K562 (cell line): ENCODE measurements around the gene SYK. TPM values are rescaled to one million over a fixed set of nuclear protein-coding genes. Genes with fewer than 3 reads are reported as not detected.

Experiments
- ATAC-seq: fragments of 200-7000 bp; cut with Tn5 transposase; 3 replicates; pipeline ENCODE4 v1.9.1; 2020; ENCODE audit warnings: moderate library complexity
- BruUV-seq: library from RNA; stranded (reverse); fragments of 400-500 nt; replicated peaks from 2 replicates; lab custom pipeline; 2021; lab: Mats Ljungman, UMichigan
- CTCF ChIA-PET: fragments of 300-600 bp; formaldehyde crosslinking; extraction: SDS; loops from one replicate; lab custom pipeline; 2021; ENCODE audit warnings: low intra/inter-chr PET ratio; lab: Yijun Ruan, JAX
- POLR2A ChIA-PET: fragments of 300-600, 350-650 bp; sonication (Branson Sonifier 250); formaldehyde crosslinking; extraction: SDS; loops from one replicate; lab custom pipeline; 2021; ENCODE audit warnings: antibody characterized with exemption, inconsistent platforms; lab: Yijun Ruan, JAX
- DNase-seq, 4 experiments: peaks; one replicate each; pipeline versions ENCODE4 v3.0.0 to v3.0.0-alpha.2; 2011 to 2018; ENCODE audit warnings: low spot score in 3 of 4, mixed read lengths in 3 of 4; ENCODE audit errors: extremely low read depth in 1 of 4
- FAIRE-seq: peaks from 2 replicates; lab custom pipeline; 2011; peaks lifted over from hg19 to GRCh38; lab: Jason Lieb, UNC
- H2AFZ ChIP-seq: 2 replicates; pipeline ENCODE4 v1.6.0; 2011; ENCODE audit warnings: low read depth, low read length, control low read depth, inconsistent platforms
- H3K27ac ChIP-seq: fragments of 200-600 bp; 3 replicates; pipeline ENCODE4 v1.8.0; 2011; ENCODE audit warnings: low read depth, mild to moderate bottlenecking, control low read depth, inconsistent platforms, low read length, moderate library complexity, mixed read lengths; ENCODE audit errors: extremely low read depth
- H3K27me3 ChIP-seq, 2 experiments: fragments of 300-600 bp in 1 of 2; 2 replicates in 1 of 2; 3 replicates in 1 of 2; pipeline versions ENCODE4 v1.6.0 to v1.8.0; 2011; ENCODE audit warnings: inconsistent platforms in 2 of 2, low read length in 2 of 2, mild to moderate bottlenecking in 1 of 2, mixed read lengths in 1 of 2, moderate library complexity in 1 of 2; ENCODE audit not compliant: control insufficient read depth in 2 of 2, insufficient read depth in 2 of 2
- H3K36me3 ChIP-seq: fragments of 300-600 bp; 3 replicates; pipeline ENCODE4 v1.8.0; 2011; ENCODE audit warnings: mild to moderate bottlenecking, low read length, inconsistent platforms; ENCODE audit not compliant: control insufficient read depth, insufficient read depth
- H3K4me1 ChIP-seq, 2 experiments: fragments of 200-600 bp in 1 of 2; replicated peaks in 1 of 2; 2 replicates in 1 of 2; 3 replicates in 1 of 2; pipeline versions ENCODE4 v1.5.1 to v1.8.0; 2011; ENCODE audit warnings: inconsistent platforms in 2 of 2, low read length in 2 of 2, mild to moderate bottlenecking in 1 of 2, mixed read lengths in 1 of 2, moderate library complexity in 1 of 2; ENCODE audit not compliant: control insufficient read depth in 2 of 2, insufficient read depth in 2 of 2
- H3K4me2 ChIP-seq: 2 replicates; pipeline ENCODE4 v1.6.1; 2011; ENCODE audit warnings: low read length, control low read depth, inconsistent platforms, mixed read lengths; ENCODE audit not compliant: insufficient read depth
- H3K4me3 ChIP-seq: fragments of 200-600 bp; sonication (generic), shearing (Covaris generic); 2 replicates; pipeline ENCODE4 v1.5.1; 2016; ENCODE audit warnings: control low read depth, inconsistent platforms
- H3K79me2 ChIP-seq: fragments of 200-600 bp; 3 replicates; pipeline ENCODE4 v1.8.0; 2011; ENCODE audit warnings: low read length, inconsistent platforms; ENCODE audit not compliant: control insufficient read depth, insufficient read depth
- H3K9ac ChIP-seq, 2 experiments: 2 replicates each; pipeline versions ENCODE4 v1.6.0 to v1.6.1; 2011; ENCODE audit warnings: low read depth in 2 of 2, low read length in 2 of 2, control low read depth in 1 of 2, inconsistent platforms in 1 of 2, mild to moderate bottlenecking in 1 of 2, mixed read lengths in 1 of 2; ENCODE audit not compliant: insufficient read depth in 1 of 2
- H3K9me1 ChIP-seq: one replicate; pipeline ENCODE4 v1.6.0; 2011; ENCODE audit warnings: inconsistent platforms, mild to moderate bottlenecking, low read length, moderate library complexity; ENCODE audit not compliant: control insufficient read depth, insufficient read depth
- H3K9me3 ChIP-seq: replicated peaks from 2 replicates; pipeline ENCODE4 v1.5.1; 2011; ENCODE audit warnings: low read depth, low read length, inconsistent platforms; ENCODE audit not compliant: control insufficient read depth, insufficient read depth
- H4K20me1 ChIP-seq: replicated peaks from 2 replicates; pipeline ENCODE4 v1.6.1; 2011; ENCODE audit warnings: low read length, inconsistent platforms, mixed read lengths; ENCODE audit not compliant: control insufficient read depth, insufficient read depth
- BHLHE40 ChIP-seq: IDR thresholded peaks from 2 replicates; pipeline ENCODE4 v1.6.1; 2011; ENCODE audit warnings: low read length, improper control_type of control experiment
- JUND ChIP-seq, 2 experiments: IDR thresholded peaks; 2 replicates in 1 of 2; 3 replicates in 1 of 2; pipeline ENCODE4 v1.6.1; 2011; ENCODE audit warnings: borderline replicate concordance in 2 of 2, low read depth in 2 of 2, low read length in 2 of 2, improper control_type of control experiment in 1 of 2, missing biosample characterization in 1 of 2, missing genetic modification characterization in 1 of 2, missing genetic modification reagents in 1 of 2
- SMAD1 ChIP-seq: fragments of 150-350 bp; IDR thresholded peaks from 2 replicates; pipeline ENCODE4 v1.6.1; 2014; ENCODE audit warnings: low read length, low read depth; ENCODE audit not compliant: partially characterized antibody
- ZBTB1 ChIP-seq: sonication (generic); formaldehyde crosslinking; IDR thresholded peaks from 2 replicates; pipeline ENCODE4 v1.8.1; 2023; ENCODE audit warnings: missing genetic modification reagents, low read depth, mild to moderate bottlenecking, borderline replicate concordance
- WGBS: fragments of 100-300 bp; shearing (Covaris generic); methylation state at CpG from one replicate; pipeline ENCODE4 v1.1.6; 2016; ENCODE audit warnings: low coverage, mixed read lengths; ENCODE audit not compliant: insufficient coverage; ENCODE audit errors: missing lambda C conversion rate; 5-methylcytosine and 5-hydroxymethylcytosine counted together
- in situ Hi-C: fragments of 300-500 bp; cut with MboI; formaldehyde crosslinking; loops from 4 replicates; pipeline ENCODE4 v1.15.0; 2018; ENCODE audit warnings: inconsistent platforms, mixed read lengths
- intact Hi-C: fragments of 100-400 bp; cut with micrococcal nuclease; formaldehyde crosslinking; loops from 2 replicates; pipeline ENCODE4 v1.14.2; 2022
- polyA plus RNA-seq, 8 experiments: library from polyadenylated mRNA; depleted of rRNA in 4 of 8; stranded (reverse) in 5 of 8; unstranded in 3 of 8; fragments of >200 nt; fragmentation: Nextera tagmentation in 2 of 8; fragmentation: Illumina TruSeq in 1 of 8; extraction: Ambion mirVana in 2 of 8; extraction: Trizol in 1 of 8; gene quantifications; 2 replicates each; pipeline versions ENCODE4 v1.2.1 to v1.2.3, GENCODE V29; 2011 to 2014; ENCODE audit warnings: inconsistent platforms in 1 of 8, missing spikeins in 1 of 8
- total RNA-seq, 7 experiments: library from RNA; depleted of rRNA in 6 of 7; stranded (reverse); fragments of >200 nt in 6 of 7; fragmentation: Illumina TruSeq in 2 of 7; extraction: Trizol in 2 of 7; gene quantifications; 2 replicates each; pipeline versions ENCODE4 v1.2.1 to v1.2.3, GENCODE V29; 2011 to 2021; ENCODE audit warnings: low replicate concordance in 1 of 7
- TF ChIP-seq, protein P1 (sequence below), 2 experiments: fragments of 450-650 bp in 1 of 2; sonication (generic) in 1 of 2; formaldehyde crosslinking in 1 of 2; IDR thresholded peaks in 1 of 2; conservative IDR thresholded peaks in 1 of 2; 2 replicates each; pipeline versions ENCODE4 v1.6.1 to v1.8.1; 2016 to 2023; ENCODE audit warnings: mild to moderate bottlenecking in 2 of 2, moderate library complexity in 2 of 2, inconsistent platforms in 1 of 2, missing genetic modification reagents in 1 of 2
- TF ChIP-seq, protein P2 (sequence below): sonication (generic); formaldehyde crosslinking; IDR thresholded peaks from 2 replicates; pipeline ENCODE4 v1.9.0; 2022; ENCODE audit warnings: mild to moderate bottlenecking, missing genetic modification reagents

SYK gene
- total and polyA plus RNA-seq, 9 of the 15 experiments (the other 6 are each of a cell fraction or from before 2014, with no cell fraction given): 3.9 to 32.7 (median 16.7) TPM

DNA sequence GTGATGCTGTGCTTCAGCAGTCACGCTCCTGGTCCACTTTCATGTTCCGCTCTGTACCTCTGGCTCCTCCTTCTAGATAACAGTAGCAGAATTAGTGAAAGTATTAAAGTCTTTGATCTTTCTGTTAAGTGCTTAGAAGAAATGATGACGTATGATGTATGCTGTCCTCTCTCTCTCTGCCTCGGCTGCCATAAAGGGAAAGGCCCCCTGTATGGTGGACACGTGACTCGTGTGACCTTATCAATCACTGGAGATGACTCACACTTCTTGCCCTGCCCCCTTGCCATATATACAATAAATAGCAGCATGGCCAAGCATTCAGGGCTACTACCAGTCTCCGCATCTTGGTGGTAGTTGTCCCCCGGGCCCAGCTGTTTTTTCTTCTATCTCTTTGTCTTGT is 100.3 kb downstream of the SYK start:
- CTCF ChIA-PET: no interaction called here
- ATAC-seq (no peak), DNase-seq (no peak), FAIRE-seq (no peak)
- no peak overlapping the region for H3K9ac ChIP-seq
- H3K9me1 ChIP-seq: no peaks in the 10 kb centered on the region
- H3K27me3 ChIP-seq: peaks cover 0 to 2% of the 10 kb centered on the region in 2 experiments; a peak in 1 of 5 replicates
- in situ Hi-C loops (loop anchor here (25.0 kb wide), 2 partner anchors 535 to 1085 kb away; no protein-coding TSS in a partner anchor), intact Hi-C loops (no loop called here)
- POLR2A ChIA-PET: no interaction called here
- H2AFZ ChIP-seq: no peak overlapping the region
- no peaks in the 10 kb centered on the region for H4K20me1 ChIP-seq
- TF ChIP-seq JUND (IDR thresholded peaks at IDR 0.05; ENCODE audit: borderline replicate concordance, low read depth, low read length): peak; percentile 30; the same call in 1 of the 2 replicates
- no peak for TF ChIP-seq JUND (tag; IDR thresholded peaks at IDR 0.05; ENCODE audit: borderline replicate concordance, low read depth, low read length)
- TF ChIP-seq, protein P1, sequence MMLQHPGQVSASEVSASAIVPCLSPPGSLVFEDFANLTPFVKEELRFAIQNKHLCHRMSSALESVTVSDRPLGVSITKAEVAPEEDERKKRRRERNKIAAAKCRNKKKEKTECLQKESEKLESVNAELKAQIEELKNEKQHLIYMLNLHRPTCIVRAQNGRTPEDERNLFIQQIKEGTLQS (IDR thresholded peaks at IDR 0.05): peak; percentile 27; the same call in 1 of the 2 replicates
- TF ChIP-seq, protein P1 (CRISPR knock-in tag; conservative IDR thresholded peaks at IDR 0.05): no peak
- 0 out of 2 replicates have a peak, but pooled peaks have one; percentile 11 for TF ChIP-seq BHLHE40
- no peak for TF ChIP-seq ZBTB1 (CRISPR knock-in tag)
- no peak for TF ChIP-seq SMAD1
- TF ChIP-seq, protein P2, sequence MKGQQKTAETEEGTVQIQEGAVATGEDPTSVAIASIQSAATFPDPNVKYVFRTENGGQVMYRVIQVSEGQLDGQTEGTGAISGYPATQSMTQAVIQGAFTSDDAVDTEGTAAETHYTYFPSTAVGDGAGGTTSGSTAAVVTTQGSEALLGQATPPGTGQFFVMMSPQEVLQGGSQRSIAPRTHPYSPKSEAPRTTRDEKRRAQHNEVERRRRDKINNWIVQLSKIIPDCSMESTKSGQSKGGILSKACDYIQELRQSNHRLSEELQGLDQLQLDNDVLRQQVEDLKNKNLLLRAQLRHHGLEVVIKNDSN (CRISPR knock-in tag): 0 out of 2 replicates have a peak, but pooled peaks have one; percentile 12
- H3K4me1 ChIP-seq: no peaks in the 10 kb centered on the region
- no peaks in the 10 kb centered on the region for H3K79me2 ChIP-seq
- H3K9me3 ChIP-seq: no peaks in the 10 kb centered on the region; the same call in 1 of the 2 replicates
- no peak overlapping the region for H3K4me3 ChIP-seq
- no peak overlapping the region for H3K4me2 ChIP-seq
- 42% methylated on average over 8 of the region's 8 CpGs for WGBS
- no peaks in the 10 kb centered on the region for H3K36me3 ChIP-seq
- no TSS peak for BruUV-seq
- H3K27ac ChIP-seq: no peak overlapping the region
